ENCODE results near the gene GULP1.

The GULP1 gene

DNA sequence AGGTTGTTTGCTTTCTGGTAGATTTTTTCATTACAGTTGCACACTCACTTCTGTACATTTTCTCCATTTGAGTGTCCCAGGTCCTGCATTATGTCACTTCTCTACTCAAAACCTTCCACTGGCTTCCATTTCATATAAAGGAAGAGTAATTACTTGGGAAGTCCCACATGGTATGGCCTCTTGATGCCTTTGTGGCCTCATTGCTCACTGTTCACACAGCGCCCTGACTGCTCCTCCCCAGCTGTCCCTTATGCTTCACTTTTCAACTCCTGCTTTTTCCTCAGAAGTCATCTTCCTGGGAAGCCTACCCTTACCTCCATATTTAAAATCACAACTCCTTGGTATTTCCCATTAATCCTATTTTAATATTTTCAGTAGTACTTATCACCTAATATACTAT is 24.7 kb downstream of the GULP1 start:
- TF ChIP-seq EGR1 (IDR thresholded peaks at IDR 0.05) (no peak), CREB1 (IDR thresholded peaks at IDR 0.05; ENCODE audit: low read depth) (no peak), TAF1 (IDR thresholded peaks at IDR 0.05; ENCODE audit: low read depth) (no peak), EP300 (IDR thresholded peaks at IDR 0.05; ENCODE audit: borderline replicate concordance) (no peak), MAX (IDR thresholded peaks at IDR 0.05) (no peak), NFIC (IDR thresholded peaks at IDR 0.05) (no peak), CEBPB (IDR thresholded peaks at IDR 0.05) (no peak), REST (IDR thresholded peaks at IDR 0.05; ENCODE audit: low read depth) (no peak), ZBTB7A (IDR thresholded peaks at IDR 0.05; ENCODE audit: low read depth) (no peak), TEAD4 (IDR thresholded peaks at IDR 0.05) (no peak), TCF12 (IDR thresholded peaks at IDR 0.05; ENCODE audit: low read depth) (no peak), YY1 (IDR thresholded peaks at IDR 0.05; ENCODE audit: low read depth) (no peak), FOXM1 (IDR thresholded peaks at IDR 0.05; ENCODE audit: borderline replicate concordance, low read depth) (no peak), RAD21 (IDR thresholded peaks at IDR 0.05; ENCODE audit: low read depth) (no peak)
- TF ChIP-seq, protein P1, sequence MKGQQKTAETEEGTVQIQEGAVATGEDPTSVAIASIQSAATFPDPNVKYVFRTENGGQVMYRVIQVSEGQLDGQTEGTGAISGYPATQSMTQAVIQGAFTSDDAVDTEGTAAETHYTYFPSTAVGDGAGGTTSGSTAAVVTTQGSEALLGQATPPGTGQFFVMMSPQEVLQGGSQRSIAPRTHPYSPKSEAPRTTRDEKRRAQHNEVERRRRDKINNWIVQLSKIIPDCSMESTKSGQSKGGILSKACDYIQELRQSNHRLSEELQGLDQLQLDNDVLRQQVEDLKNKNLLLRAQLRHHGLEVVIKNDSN (IDR thresholded peaks at IDR 0.05) = no peak

- TF ChIP-seq RAD21 (IDR thresholded peaks at IDR 0.05; ENCODE audit: low read depth) (no peak), MAX (IDR thresholded peaks at IDR 0.05) (no peak), EP300 (IDR thresholded peaks at IDR 0.05; ENCODE audit: borderline replicate concordance) (no peak), ZBTB7A (IDR thresholded peaks at IDR 0.05; ENCODE audit: low read depth) (no peak), TEAD4 (IDR thresholded peaks at IDR 0.05) (no peak), EGR1 (IDR thresholded peaks at IDR 0.05) (no peak), FOXM1 (IDR thresholded peaks at IDR 0.05; ENCODE audit: borderline replicate concordance, low read depth) (no peak), REST (IDR thresholded peaks at IDR 0.05; ENCODE audit: low read depth) (no peak), NFIC (IDR thresholded peaks at IDR 0.05) (no peak), TCF12 (IDR thresholded peaks at IDR 0.05; ENCODE audit: low read depth) (no peak), CREB1 (IDR thresholded peaks at IDR 0.05; ENCODE audit: low read depth) (no peak), CEBPB (IDR thresholded peaks at IDR 0.05) (no peak), TAF1 (IDR thresholded peaks at IDR 0.05; ENCODE audit: low read depth) (no peak), YY1 (IDR thresholded peaks at IDR 0.05; ENCODE audit: low read depth) (no peak)
- TF ChIP-seq, protein P1 (IDR thresholded peaks at IDR 0.05) = no peak
Observed at GRCh38 chr2:188316791-188317423, 25.2 kb downstream of the GULP1 start.

- no peak for TF ChIP-seq TCF12 (IDR thresholded peaks at IDR 0.05; ENCODE audit: low read depth)
- no peak for TF ChIP-seq EGR1 (IDR thresholded peaks at IDR 0.05)
- no peak for TF ChIP-seq NFIC (IDR thresholded peaks at IDR 0.05)
- no peak for TF ChIP-seq ZBTB7A (IDR thresholded peaks at IDR 0.05; ENCODE audit: low read depth)
- no peak for TF ChIP-seq CEBPB (IDR thresholded peaks at IDR 0.05)
- no peak for TF ChIP-seq FOXM1 (IDR thresholded peaks at IDR 0.05; ENCODE audit: borderline replicate concordance, low read depth)
- TF ChIP-seq YY1 (IDR thresholded peaks at IDR 0.05; ENCODE audit: low read depth) = no peak
- TF ChIP-seq REST (IDR thresholded peaks at IDR 0.05; ENCODE audit: low read depth) = no peak
- TF ChIP-seq TAF1 (IDR thresholded peaks at IDR 0.05; ENCODE audit: low read depth) = no peak
- no peak for TF ChIP-seq RAD21 (IDR thresholded peaks at IDR 0.05; ENCODE audit: low read depth)
- TF ChIP-seq CREB1 (IDR thresholded peaks at IDR 0.05; ENCODE audit: low read depth) = no peak
- no peak for TF ChIP-seq MAX (IDR thresholded peaks at IDR 0.05)
- TF ChIP-seq, protein P1 (IDR thresholded peaks at IDR 0.05) = no peak
- no peak for TF ChIP-seq EP300 (IDR thresholded peaks at IDR 0.05; ENCODE audit: borderline replicate concordance)
- TF ChIP-seq TEAD4 (IDR thresholded peaks at IDR 0.05) = no peak
Observed at GRCh38 chr2:188318161-188318749, 26.6 kb downstream of the GULP1 start.

Data from Ishikawa (cell line).